ENCODE results near the gene ESPL1. TPM values are rescaled to one million over a fixed set of nuclear protein-coding genes. Genes with fewer than 3 reads are reported as not detected.

ESPL1 gene
- total and polyA plus RNA-seq, 2 donors (not counting 3 experiments of a cell fraction or from before 2014, with no cell fraction given), result 16.2 to 42.7 TPM

DNA sequence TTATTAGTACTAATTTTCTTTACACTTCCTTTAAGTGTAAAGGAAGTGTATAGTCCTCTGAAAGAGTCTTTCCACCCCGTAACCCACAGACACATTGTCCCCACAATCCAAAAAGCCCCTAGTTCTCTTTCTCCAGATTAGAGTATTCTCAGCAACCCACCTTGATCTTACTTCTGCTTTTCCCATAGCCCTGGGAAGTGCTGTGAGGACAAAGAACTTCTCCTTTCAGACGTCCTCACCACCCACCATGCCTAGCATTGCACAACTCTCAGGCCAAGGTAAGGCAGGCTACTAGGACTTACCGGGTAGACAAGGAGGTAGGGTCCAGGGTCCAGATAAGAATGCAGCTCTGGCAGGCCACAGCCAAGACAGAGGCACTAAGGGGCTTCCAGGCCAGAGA is 45.9 kb downstream of the ESPL1 start:
- Histone ChIP-seq H3K9me1 (replicated peaks; ENCODE audit: control insufficient read depth, extremely low read depth, insufficient read depth, low read length) (no peaks in the 10 kb centered on the region), H3K36me3 (ENCODE audit: control insufficient read depth in 2 of 2, extremely low read depth in 1 of 2, insufficient read depth in 2 of 2, low read length in 2 of 2) (peaks cover 9 to 20% of the 10 kb centered on the region in 2 experiments), H4K20me1 (replicated peaks; ENCODE audit: control insufficient read depth, extremely low read depth, insufficient read depth, low read length) (no peaks in the 10 kb centered on the region), H2AFZ (ENCODE audit: low read depth, low read length) (no peak overlapping the region), H3K27ac (ENCODE audit: insufficient read depth, low read depth, low read length) (no peak overlapping the region), H3K9me3 (replicated peaks; ENCODE audit: control insufficient read depth, insufficient read depth, low read length) (no peaks in the 10 kb centered on the region), H3K4me3 (replicated peaks in 1 of 3; ENCODE audit: insufficient read depth in 1 of 3, low read depth in 1 of 3, low read length in 3 of 3) (no peak overlapping the region), H3K79me2 (ENCODE audit: control insufficient read depth, insufficient read depth, low read length) (no peaks in the 10 kb centered on the region), H3K4me1 (ENCODE audit: control insufficient read depth, extremely low read depth, insufficient read depth, low read length) (no peaks in the 10 kb centered on the region), H3K27me3 (ENCODE audit: control insufficient read depth in 2 of 2, insufficient read depth in 2 of 2, low read length in 2 of 2) (no peaks in the 10 kb centered on the region), H3K4me2 (ENCODE audit: insufficient read depth, low read length) (no peak overlapping the region), H3K9ac (replicated peaks; ENCODE audit: extremely low read depth, insufficient read depth, low read length) (no peak overlapping the region)
- DNase-seq (ENCODE audit: low read depth, low spot score), result no peak
- CTCF ChIA-PET, result no interaction called here
- FAIRE-seq, result no peak
- dilution Hi-C loops (cut with MboI; ENCODE audit: extremely low pct_ligation_motif_present, low sequenced_read_pairs) (no loop called here), intact Hi-C loops (cut with micrococcal nuclease) (no loop called here)
- BruUV-seq (replicated peaks), result no TSS peak
- POLR2A ChIA-PET, result no interaction called here
- TF ChIP-seq POLR2AphosphoS5 (IDR thresholded peaks at IDR 0.05; ENCODE audit: insufficient read depth, low read depth, low read length) (no peak), MYC (IDR thresholded peaks at IDR 0.05; ENCODE audit: low read depth, low read length) (no peak), JUN (IDR thresholded peaks at IDR 0.05; ENCODE audit: borderline replicate concordance, insufficient read depth, insufficient read length, low read depth) (no peak), FOS (IDR thresholded peaks at IDR 0.05; ENCODE audit: borderline replicate concordance, insufficient read depth, low read length) (no peak), POLR2A (IDR thresholded peaks at IDR 0.05; ENCODE audit: low read depth, low read length) (no peak), GATA2 (IDR thresholded peaks at IDR 0.05; ENCODE audit: insufficient read depth, insufficient read length, low read depth, low read length) (no peak), EZH2 (IDR thresholded peaks at IDR 0.05; ENCODE audit: borderline replicate concordance, low read depth, low read length, severe bottlenecking) (no peak)
- TF ChIP-seq, protein P1, sequence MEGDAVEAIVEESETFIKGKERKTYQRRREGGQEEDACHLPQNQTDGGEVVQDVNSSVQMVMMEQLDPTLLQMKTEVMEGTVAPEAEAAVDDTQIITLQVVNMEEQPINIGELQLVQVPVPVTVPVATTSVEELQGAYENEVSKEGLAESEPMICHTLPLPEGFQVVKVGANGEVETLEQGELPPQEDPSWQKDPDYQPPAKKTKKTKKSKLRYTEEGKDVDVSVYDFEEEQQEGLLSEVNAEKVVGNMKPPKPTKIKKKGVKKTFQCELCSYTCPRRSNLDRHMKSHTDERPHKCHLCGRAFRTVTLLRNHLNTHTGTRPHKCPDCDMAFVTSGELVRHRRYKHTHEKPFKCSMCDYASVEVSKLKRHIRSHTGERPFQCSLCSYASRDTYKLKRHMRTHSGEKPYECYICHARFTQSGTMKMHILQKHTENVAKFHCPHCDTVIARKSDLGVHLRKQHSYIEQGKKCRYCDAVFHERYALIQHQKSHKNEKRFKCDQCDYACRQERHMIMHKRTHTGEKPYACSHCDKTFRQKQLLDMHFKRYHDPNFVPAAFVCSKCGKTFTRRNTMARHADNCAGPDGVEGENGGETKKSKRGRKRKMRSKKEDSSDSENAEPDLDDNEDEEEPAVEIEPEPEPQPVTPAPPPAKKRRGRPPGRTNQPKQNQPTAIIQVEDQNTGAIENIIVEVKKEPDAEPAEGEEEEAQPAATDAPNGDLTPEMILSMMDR (IDR thresholded peaks at IDR 0.05; ENCODE audit: extremely low read depth in 1 of 2, insufficient read depth in 1 of 2, low read depth in 1 of 2, low read length in 2 of 2), result no peak
- TF ChIP-seq, protein P2, sequence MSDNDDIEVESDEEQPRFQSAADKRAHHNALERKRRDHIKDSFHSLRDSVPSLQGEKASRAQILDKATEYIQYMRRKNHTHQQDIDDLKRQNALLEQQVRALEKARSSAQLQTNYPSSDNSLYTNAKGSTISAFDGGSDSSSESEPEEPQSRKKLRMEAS (IDR thresholded peaks at IDR 0.05; ENCODE audit: insufficient read depth, insufficient read length), result no peak
